Measurements from ENCODE around the gene SPDYE4.
"Not testable (repeated sequence)": the region's sequence is repeated elsewhere in the genome, so short reads cannot be mapped to it uniquely, and the experiment has no call there.

The SPDYE4 gene, protein sequence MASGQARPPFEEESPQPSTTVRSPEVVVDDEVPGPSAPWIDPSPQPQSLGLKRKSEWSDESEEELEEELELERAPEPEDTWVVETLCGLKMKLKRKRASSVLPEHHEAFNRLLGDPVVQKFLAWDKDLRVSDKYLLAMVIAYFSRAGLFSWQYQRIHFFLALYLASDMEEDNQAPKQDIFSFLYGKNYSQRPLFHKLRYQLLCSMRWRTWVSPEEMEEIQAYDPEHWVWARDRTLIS

DNA sequence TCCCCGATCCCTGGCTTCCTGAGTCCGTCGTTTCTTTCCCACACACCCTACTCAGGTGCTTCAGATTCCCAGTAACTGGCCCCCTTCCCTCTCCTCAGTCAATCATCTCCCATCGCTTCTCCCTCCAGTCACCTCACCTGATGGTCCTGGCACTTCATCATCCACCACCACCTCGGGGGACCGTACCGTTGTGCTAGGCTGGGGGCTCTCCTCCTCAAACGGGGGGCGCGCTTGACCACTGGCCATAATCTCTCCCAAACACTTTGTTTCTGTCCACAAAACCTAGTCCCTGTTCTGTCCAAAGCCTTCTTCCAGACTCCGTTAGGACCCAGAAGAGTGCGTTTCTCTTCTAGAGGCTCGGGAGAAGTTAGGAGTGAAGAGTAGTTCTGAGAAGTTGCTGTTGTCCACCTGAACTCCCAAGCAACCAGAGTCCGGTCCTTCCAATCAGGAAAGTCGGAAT is at the start of gene SPDYE4:
SPDYE4 (minus strand) TSS at position 410 of the 460 bp plus-strand sequence; CDS start at position 246, 164 bp downstream.
- in situ Hi-C loops (cut with MboI; ENCODE audit: low sequenced_read_pairs, unreplicated experiment) = loop anchor here (10.0 kb wide), 1 partner anchor 137 kb away; no protein-coding TSS in a partner anchor
- TF ChIP-seq, protein P1, sequence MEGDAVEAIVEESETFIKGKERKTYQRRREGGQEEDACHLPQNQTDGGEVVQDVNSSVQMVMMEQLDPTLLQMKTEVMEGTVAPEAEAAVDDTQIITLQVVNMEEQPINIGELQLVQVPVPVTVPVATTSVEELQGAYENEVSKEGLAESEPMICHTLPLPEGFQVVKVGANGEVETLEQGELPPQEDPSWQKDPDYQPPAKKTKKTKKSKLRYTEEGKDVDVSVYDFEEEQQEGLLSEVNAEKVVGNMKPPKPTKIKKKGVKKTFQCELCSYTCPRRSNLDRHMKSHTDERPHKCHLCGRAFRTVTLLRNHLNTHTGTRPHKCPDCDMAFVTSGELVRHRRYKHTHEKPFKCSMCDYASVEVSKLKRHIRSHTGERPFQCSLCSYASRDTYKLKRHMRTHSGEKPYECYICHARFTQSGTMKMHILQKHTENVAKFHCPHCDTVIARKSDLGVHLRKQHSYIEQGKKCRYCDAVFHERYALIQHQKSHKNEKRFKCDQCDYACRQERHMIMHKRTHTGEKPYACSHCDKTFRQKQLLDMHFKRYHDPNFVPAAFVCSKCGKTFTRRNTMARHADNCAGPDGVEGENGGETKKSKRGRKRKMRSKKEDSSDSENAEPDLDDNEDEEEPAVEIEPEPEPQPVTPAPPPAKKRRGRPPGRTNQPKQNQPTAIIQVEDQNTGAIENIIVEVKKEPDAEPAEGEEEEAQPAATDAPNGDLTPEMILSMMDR (IDR thresholded peaks at IDR 0.05; ENCODE audit: borderline replicate concordance, control extremely low read depth, extremely low read depth, insufficient read depth, missing control alignments) = no peak
- no peak for DNase-seq (ENCODE audit: low spot score)

DNA sequence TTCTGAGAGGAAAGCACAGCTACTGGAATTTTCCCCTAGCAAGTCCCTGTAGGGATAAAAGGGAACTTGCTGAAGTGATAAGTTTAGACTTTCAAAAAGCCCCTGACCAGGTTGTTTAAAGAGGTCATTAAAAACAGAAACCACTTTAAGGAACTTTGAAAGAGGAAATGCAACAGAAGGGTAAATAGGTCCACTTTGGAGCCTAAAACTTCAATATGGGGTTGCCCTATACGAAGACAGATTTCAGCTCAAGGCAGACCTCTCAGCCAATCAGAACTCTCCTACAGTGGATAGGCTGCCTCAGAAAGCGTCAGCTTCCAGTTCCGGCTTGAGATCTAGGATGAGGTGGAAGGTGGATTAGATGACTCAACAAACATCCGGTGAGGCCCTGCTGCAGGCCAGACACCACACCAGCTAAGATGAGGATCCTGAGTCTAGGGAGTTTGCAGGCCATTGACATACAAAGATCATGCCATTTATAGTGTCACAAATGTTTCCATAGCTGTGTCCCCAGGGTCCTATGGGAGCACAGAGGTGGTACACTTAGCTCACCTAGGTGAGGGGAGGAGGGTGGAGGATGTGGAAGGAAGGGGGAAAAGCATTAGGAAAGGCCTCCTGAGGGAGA is 48.7 kb upstream of the SPDYE4 start:
- TF ChIP-seq, protein P1 (IDR thresholded peaks at IDR 0.05; ENCODE audit: borderline replicate concordance, control extremely low read depth, extremely low read depth, insufficient read depth, missing control alignments) = no peak
- in situ Hi-C loops (cut with MboI; ENCODE audit: low sequenced_read_pairs, unreplicated experiment) = no loop called here
- DNase-seq (ENCODE audit: low spot score) = peak; percentile 84

DNA sequence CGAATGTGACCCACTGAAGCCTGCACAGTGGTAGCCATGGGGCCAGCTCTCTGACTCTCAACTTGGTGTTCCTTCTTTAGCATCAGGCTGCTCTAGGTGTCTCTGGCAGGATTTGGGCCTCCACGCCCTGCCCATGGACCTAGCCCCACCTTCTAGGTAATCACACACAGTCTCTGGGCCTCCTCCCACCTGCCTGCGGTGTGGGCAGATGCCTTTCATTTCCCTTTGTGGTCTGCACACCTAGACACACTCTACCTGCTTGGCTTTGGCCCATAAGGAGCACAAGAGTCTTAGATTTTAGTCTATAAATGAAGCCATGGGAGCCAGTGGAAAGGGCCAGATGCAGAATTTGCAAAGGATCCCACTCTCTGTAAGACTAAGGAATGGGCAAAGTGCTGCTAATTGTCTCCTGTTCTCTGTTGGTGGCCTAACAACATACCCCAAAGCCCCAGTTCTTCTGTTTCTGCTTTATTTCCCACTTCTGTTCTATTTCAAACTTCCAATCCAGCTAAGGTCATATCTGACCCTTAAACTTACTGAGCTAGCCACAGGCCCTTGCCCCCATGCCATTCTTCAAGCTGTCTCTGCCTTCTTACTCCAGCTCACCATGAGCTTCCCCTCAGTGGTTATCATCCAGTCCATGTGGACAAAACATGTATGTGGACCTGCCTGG is 48.0 kb upstream of the SPDYE4 start:
- DNase-seq (ENCODE audit: low spot score) = no peak
- TF ChIP-seq, protein P1 (IDR thresholded peaks at IDR 0.05; ENCODE audit: borderline replicate concordance, control extremely low read depth, extremely low read depth, insufficient read depth, missing control alignments) = no peak
- in situ Hi-C loops (cut with MboI; ENCODE audit: low sequenced_read_pairs, unreplicated experiment) = no loop called here

DNA sequence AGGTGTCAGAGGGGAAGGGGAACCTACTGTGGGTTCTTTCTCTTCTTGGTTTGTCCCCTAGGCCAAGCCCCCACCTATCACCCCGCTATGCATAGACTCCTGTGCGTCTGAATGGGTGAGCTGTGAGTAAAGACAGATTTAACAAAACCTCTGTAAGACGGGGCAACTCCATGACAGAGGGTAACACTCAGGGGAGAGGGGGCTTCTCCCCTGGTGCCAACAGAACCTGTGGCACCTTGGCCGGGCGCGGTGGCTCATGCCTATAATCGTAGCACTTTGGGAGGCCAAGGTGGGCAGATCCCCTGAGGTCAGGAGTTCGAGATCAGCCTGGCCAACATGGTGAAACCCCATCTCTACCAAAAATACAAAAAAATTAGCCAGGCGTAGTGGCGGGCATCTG is 47.0 kb upstream of the SPDYE4 start:
- in situ Hi-C loops (cut with MboI; ENCODE audit: low sequenced_read_pairs, unreplicated experiment); DNase-seq (ENCODE audit: low spot score): not testable (repeated sequence)

DNA sequence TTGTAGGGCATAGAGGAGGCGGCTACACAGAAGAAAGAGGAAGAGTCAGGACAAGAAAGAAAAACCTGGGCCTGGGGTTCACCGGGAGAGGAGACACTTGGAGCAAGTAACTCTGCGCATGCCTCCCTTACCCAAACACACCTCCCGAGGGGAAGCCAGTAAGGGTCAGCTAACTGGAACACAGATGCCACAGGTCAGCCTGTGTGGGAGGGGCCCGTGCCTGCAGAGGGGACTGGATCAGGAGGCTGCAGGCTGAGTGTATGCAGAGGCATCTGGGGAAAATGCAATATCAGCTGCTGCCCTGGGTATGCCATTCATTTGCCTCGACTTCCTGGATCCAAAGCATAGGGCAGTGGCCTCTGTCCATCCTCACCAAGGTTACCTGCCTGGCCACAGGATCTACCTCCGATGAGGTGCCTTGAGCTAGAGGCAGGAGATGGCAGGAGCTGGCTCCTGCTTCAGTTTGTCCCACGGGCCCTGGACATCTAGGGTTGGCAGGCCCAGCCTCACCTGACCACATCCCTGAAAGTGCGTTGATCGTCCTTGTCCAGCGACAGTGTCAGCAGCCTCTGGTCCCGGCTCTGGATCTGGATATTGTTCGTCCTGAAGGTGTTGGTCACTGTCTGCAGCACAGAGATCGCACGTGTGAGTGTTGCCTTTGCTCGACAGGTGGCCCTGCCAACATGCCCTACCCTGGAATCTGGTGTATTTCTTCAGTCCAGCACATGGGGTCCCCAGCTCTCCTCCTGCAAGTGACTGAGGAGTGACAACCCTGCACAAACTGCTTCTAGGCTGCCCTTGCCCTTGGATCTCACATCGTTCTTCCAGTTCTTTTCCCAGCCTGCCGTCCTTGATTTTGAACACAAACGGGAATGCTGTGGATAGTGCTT is 45.4 kb upstream of the SPDYE4 start:
- TF ChIP-seq, protein P1 (IDR thresholded peaks at IDR 0.05; ENCODE audit: borderline replicate concordance, control extremely low read depth, extremely low read depth, insufficient read depth, missing control alignments) = no peak
- DNase-seq (ENCODE audit: low spot score) = no peak
- in situ Hi-C loops (cut with MboI; ENCODE audit: low sequenced_read_pairs, unreplicated experiment) = no loop called here

DNA sequence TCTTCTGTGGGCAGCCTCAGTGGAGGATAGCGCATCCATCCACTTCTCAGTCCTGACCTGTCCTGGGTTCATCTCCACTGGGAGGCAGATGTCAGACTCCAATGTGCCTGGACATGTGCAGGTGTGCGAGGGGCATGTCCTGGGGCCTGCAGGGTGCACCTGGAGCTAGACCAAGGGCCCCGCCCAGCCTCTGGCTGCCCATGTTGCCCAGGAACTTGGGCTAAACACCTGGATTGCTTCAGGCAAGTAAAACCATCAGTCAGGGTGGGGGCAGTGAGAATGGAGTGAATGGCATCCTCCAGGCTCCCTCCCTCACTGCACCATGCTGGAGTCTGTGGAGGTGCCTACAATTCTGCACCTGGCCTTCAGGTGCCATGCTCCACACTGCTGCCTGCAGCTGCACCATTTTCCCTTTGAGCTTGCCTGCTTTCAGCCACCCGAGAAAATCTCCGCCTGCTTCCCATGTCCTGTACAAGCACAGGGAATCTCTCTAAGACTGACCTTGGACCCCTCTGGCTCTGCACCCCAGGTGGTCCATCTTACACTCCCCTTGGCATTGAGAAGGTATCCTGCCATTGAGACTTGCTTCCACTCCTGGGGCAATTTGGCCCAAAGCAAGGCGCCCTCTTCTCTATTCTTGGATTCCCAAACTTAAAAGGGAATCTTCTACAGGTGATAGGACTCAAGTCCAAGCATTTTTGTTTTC is 42.9 kb upstream of the SPDYE4 start:
- in situ Hi-C loops (cut with MboI; ENCODE audit: low sequenced_read_pairs, unreplicated experiment) = no loop called here
- DNase-seq (ENCODE audit: low spot score) = no peak
- TF ChIP-seq, protein P1 (IDR thresholded peaks at IDR 0.05; ENCODE audit: borderline replicate concordance, control extremely low read depth, extremely low read depth, insufficient read depth, missing control alignments) = no peak

All from GM13976 (cell line).